ENCODE measurements around the gene KLHL2.
"Not testable (repeated sequence)": the region's sequence is repeated elsewhere in the genome, so short reads cannot be mapped to it uniquely, and the experiment has no call there.

GRCh38 chr4:165244148-165244547 is 36.8 kb downstream of the KLHL2 start:
- TF ChIP-seq JUN (IDR thresholded peaks at IDR 0.05; ENCODE audit: borderline replicate concordance, insufficient read depth, insufficient read length, low read depth); CTCF (IDR thresholded peaks at IDR 0.05; ENCODE audit: extremely low read depth in 1 of 2, insufficient read depth in 1 of 2, low read depth in 1 of 2, low read length in 2 of 2); EZH2 (IDR thresholded peaks at IDR 0.05; ENCODE audit: borderline replicate concordance, low read depth, low read length, severe bottlenecking): not testable (repeated sequence)

Measured in endothelial cell of umbilical vein (primary cell).